Mononuclear cell (primary cell): Measurements from ENCODE around the gene GOLGA8M. TPM values are rescaled to one million over a fixed set of nuclear protein-coding genes. Genes with fewer than 3 reads are reported as not detected.
"Not testable (repeated sequence)": the region's sequence is repeated elsewhere in the genome, so short reads cannot be mapped to it uniquely, and the experiment has no call there.

Source experiments
- H3K27me3 ChIP-seq: 2 replicates; pipeline ENCODE4 v1.6.0; 2011; ENCODE audit warnings: low read length, control low read depth; ENCODE audit not compliant: insufficient read depth
- H3K4me1 ChIP-seq: 2 replicates; pipeline ENCODE4 v1.5.1; 2011; ENCODE audit warnings: mild to moderate bottlenecking, low read length, control low read depth; ENCODE audit not compliant: insufficient read depth
- H3K4me3 ChIP-seq: 2 replicates; pipeline ENCODE4 v1.5.1; 2011; ENCODE audit warnings: mild to moderate bottlenecking, low read length, moderate library complexity
- H3K9me3 ChIP-seq: 2 replicates; pipeline ENCODE4 v1.5.1; 2011; ENCODE audit warnings: low read depth, mild to moderate bottlenecking, control low read depth, low read length
- total RNA-seq: library from RNA; depleted of rRNA; stranded (reverse); fragments of >200 nt; gene quantifications from one replicate; pipeline ENCODE4 v1.2.3, GENCODE V29; 2012

The GOLGA8M gene
- total RNA-seq, 1 donor: 1.2 TPM

DNA sequence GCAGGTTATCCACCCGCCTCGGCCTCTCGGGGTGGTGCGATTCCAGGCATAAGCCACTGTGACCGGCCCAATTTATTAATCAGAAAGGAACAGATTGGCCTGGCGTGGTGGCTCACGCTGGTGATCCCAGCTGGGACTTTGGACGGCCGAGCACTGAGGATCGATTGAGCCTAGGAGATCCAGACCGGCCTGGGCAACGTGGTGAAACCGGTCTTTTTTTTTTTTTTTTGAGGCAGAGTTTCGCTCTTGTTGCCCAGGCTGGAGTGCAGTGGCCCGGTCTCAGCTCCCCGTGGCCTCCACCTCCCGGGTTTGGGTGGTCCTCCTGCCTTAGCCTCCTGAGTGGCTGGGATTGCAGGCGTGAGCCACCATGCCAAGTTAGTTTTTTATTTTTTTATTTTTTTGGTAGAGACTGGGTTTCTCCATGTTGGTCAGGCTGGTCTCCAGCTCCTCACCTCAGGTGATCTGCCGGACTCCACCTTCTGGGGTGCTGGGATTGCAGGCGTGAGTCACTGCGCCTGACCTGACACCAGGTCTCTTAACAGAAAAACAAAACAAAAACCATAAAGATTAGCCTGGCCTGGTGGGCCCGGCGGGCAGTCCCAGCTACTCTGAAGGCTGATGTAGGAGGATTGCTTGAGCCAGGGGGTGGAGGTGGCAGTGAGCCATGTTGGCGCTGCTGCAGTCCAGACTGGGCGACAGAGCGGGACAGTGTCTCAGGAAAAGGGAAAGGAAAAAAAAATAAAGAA, 18.0 kb downstream of the GOLGA8M start:
- H3K9me3 ChIP-seq, H3K4me3 ChIP-seq, H3K4me1 ChIP-seq, H3K27me3 ChIP-seq: not testable (repeated sequence)

DNA sequence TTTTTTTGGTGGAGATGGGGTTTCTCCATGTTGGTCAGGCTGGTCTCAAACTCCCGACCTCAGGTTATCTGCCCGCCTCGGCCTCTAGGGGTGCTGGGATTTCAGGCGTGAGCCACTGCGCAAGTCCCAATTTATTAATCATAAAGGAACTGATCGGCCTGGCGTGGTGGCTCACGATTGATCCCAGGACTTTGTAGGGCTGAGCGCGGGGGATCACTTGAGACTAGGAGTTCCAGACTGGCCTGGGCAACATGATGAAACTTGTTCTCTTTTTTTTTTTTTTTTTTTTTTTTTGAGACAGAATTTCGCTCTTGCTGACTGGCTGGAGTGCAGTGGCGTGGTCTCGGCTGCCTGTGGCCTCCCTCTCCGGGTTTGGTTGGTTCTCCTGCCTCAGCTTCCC, 19.2 kb downstream of the GOLGA8M start:
- H3K27me3 ChIP-seq, H3K9me3 ChIP-seq, H3K4me1 ChIP-seq, H3K4me3 ChIP-seq: not testable (repeated sequence)

DNA sequence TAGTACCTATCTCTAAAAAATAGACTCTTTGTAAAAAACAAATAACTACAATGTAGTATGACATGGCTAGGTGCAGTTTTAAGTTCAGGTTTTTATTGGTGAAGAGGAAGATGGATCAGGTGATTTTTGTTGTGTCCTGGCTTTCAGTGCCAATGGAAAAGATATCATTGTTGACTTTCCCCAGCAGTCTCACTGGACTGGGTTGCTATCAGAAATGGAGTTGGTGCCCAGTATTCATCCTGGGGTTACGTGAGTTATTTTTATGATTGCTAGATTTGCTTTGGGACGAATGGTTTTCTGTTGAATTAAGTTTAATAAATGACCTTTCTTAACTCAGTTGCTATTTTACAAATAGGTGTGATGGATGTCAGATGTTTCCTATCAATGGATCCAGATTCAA, 38.7 kb downstream of the GOLGA8M start:
- not testable (repeated sequence) for H3K4me1 ChIP-seq, H3K4me3 ChIP-seq, H3K27me3 ChIP-seq, H3K9me3 ChIP-seq

DNA sequence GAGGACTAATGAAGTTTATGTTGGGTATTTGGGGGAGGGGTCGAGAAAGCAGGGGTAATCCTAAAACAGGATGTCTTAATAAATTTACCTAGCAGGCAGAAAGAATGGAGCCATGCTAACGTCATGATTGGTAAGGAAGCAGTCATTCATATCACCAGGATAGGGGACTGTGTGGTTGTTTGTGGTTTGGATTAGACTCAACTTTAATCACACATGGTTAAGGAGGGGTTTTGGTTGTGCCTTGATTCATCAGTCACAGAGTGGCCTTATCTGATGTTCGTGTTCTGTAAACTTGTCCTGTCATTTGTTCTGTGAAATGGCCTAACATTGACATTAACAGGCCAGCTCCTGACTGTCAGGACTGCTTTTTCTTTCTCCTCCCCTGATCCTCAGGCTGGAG, 40.1 kb downstream of the GOLGA8M start:
- H3K4me3 ChIP-seq, H3K27me3 ChIP-seq, H3K4me1 ChIP-seq, H3K9me3 ChIP-seq: not testable (repeated sequence)

DNA sequence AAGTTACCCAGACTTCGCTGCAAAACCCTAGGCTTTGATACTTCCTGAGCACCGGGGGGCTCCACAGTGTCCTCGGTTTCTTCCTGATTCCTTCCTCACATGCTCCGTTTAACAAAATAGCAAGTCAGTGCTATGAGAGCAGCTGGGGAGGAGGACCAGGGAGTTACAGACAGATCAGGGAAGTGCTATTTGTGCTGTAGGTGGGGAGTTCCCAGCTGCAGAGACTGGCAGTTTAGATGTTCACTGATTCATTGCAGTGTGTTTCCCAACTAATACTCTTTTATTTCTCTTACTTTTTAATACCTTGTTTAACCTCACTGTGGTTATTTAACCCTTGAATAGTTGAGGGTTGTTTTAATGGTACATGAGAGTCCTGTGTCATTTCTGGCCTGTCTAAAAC, 45.8 kb downstream of the GOLGA8M start:
- H3K27me3 ChIP-seq, H3K4me1 ChIP-seq, H3K4me3 ChIP-seq, H3K9me3 ChIP-seq: not testable (repeated sequence)

DNA sequence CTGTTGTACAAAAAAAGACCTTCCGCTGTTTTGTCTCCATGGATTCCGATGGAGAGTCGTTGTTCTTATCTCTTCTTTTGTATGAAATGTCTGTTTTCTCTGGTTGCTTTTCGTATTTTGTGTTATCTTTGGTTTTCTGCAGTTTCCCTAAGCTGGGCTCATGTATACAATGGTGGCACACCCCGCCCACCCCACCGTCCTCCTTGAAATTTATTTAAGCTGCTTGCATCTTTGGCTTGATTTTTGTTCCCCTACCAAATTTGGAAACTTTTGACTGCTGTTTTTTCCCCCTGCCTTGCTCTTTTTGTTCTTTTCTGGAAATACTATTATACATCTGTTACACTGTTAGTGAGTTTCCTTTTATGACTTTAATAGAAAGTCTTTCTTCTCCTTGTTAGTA, 47.6 kb downstream of the GOLGA8M start:
- H3K27me3 ChIP-seq, H3K4me3 ChIP-seq: not testable (repeated sequence)

DNA sequence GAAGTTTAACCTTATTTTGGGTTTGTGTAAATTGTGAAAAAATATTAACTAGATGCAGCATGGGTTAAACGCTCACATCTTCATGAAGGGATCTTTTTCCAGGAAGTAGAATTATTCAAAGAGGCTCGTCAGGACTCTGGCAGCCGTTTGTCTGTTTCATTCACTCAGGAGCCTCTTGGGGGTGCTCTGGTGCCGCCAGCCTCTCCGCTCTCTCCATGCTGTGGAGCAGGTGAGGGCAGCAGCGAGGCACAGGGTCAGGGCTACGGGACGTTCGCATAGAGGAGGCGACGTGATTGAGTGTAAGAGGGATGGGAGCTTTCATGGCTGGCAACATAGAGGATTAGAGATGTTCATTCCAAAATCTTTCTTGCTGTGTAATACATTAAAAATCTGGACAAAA, 48.5 kb downstream of the GOLGA8M start:
- H3K27me3 ChIP-seq, H3K4me3 ChIP-seq, H3K4me1 ChIP-seq, H3K9me3 ChIP-seq: not testable (repeated sequence)

More for the DNA sequence above, 47.6 kb downstream of the GOLGA8M start:
- H3K9me3 ChIP-seq, H3K4me1 ChIP-seq: not testable (repeated sequence)

DNA sequence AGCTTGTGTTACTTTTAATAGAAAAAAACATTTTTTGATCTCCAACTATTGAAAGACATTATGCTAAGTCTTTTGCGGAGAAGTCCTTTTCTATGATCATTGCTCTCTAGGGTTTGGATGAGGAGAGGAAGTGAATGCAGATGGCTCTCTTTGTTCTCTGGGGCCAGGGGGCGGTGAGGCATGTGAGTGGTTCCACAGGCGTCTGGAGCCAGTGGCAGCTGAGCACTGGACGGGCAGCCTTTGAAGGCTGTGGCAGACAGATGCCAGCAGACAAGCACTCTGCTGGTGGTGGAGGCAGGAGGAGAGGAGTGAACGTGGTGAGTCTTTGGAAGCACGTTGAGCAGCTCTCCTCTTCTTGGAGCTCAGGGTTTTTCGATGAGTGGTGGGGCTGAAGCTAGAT, 51.5 kb downstream of the GOLGA8M start:
- H3K4me3 ChIP-seq, H3K4me1 ChIP-seq, H3K9me3 ChIP-seq, H3K27me3 ChIP-seq: not testable (repeated sequence)

DNA sequence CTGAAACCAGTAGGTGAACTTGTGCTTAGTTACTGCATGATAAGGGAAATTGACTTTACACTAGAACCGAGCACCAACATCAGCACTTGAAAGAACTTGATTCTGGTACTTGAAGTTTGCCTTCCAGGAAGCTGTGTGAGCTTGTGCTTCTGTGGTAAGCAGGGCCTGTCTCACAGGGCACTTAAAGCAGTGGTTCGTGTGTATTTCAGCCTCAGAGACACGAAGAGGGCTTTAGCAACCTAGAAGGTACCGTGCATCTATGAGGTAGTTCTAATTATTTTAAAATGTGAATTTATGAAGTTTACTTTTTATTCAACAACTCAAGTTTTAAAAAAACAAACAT, 56.2 kb downstream of the GOLGA8M start:
- H3K9me3 ChIP-seq, H3K4me3 ChIP-seq, H3K4me1 ChIP-seq, H3K27me3 ChIP-seq: not testable (repeated sequence)

DNA sequence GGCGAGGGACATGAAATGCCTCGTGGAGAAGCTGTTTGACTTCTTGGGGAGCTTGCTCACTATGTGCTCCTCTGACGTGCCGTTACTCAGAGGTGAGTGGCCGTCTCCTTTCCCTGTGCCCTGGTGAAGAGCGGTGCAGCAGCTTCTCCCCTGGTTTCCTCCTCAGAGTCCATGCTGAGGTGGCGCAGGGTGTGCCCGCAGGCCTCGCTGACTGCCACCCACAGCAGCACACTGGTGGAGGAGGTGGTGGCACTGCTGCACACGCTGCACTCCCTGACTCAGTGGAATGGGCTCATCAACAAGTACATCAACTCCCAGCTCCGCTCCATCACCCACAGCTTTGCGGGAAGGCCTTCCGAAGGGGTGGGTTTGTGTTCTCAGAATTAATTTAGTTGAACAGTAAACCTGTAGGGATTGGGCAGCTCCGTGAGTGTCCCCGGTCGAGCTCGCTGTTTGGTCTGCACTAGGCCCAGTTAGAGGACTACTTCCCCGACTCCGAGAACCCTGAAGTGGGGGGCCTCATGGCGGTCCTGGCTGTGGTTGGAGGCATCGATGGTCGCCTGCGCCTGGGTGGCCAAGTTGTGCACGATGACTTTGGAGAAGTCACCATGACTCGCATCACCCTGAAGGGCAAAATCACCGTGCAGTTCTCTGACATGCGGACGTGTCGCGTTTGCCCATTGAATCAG, 56.7 kb downstream of the GOLGA8M start:
- not testable (repeated sequence) for H3K27me3 ChIP-seq, H3K4me3 ChIP-seq, H3K9me3 ChIP-seq, H3K4me1 ChIP-seq

DNA sequence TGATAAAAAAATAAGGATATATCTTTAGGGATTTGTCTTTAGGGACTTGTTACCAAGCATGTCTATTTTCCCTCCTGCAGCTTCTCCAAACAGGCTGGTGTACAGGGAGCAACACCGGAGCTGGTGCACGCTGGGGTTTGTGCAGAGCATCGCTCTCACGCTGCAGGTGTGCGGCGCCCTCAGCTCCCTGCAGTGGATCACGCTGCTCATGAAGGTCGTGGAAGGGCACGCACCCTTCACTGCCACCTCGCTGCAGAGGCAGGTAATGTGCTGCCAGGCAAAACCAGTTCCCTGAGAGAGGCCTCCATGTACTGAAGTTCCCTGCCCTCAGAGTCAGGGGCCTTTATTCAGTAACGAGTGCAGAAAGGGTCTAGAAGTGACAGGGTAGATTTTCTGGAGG, 58.0 kb downstream of the GOLGA8M start:
- not testable (repeated sequence) for H3K9me3 ChIP-seq, H3K27me3 ChIP-seq, H3K4me1 ChIP-seq, H3K4me3 ChIP-seq

DNA sequence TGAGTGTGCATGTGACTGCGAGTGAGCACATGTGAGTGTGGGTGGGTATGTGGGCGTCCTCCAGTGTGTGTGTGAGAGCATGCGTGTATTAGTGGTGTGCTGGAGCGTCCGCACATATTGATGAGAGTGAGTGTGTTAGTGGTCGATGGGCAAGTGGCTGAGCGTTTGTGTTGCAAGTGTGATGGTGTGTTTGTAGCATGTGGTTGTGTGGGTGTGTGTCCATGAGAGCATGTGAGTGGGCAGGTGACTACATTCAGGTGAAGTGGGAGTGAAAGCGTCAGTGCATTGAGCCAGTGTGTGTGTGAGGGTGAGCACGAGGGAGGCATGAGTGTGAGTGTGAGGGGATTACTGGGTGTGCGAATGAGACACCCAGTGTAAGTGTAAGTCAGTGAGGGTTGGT, 59.7 kb downstream of the GOLGA8M start:
- H3K4me1 ChIP-seq, H3K27me3 ChIP-seq, H3K9me3 ChIP-seq, H3K4me3 ChIP-seq: not testable (repeated sequence)

Other genes with a start within 250 kb of the GOLGA8M start
- not detected for gene GOLGA8G, start 179.4 kb downstream of the GOLGA8M start, total RNA-seq
- not detected for gene GOLGA6L25, start 158.9 kb downstream of the GOLGA8M start, total RNA-seq
- gene GOLGA6L7, start 136.2 kb upstream of the GOLGA8M start, total RNA-seq: not detected
- gene APBA2, start 173.6 kb upstream of the GOLGA8M start, total RNA-seq: 78.6 TPM